Activated T-cell treated with anti-CD3 and anti-CD28 coated beads, Interleukin-2, amount 50 U/mL, for 24 hours (primary cell): Measurements from ENCODE around the gene CAMSAP2.

ENCODE experiments used
- DNase-seq: peaks from one replicate; pipeline ENCODE4 v3.0.0-alpha.2; 2020
- H3K27ac Mint-ChIP-seq: 2 replicates; pipeline ENCODE4 v1.8.0; 2020; ENCODE audit warnings: mild to moderate bottlenecking, mixed read lengths
- H3K27me3 Mint-ChIP-seq: 2 replicates; pipeline ENCODE4 v1.8.0; 2020; ENCODE audit warnings: mixed read lengths
- H3K36me3 Mint-ChIP-seq: 2 replicates; pipeline ENCODE4 v1.8.0; 2020; ENCODE audit warnings: low read depth, mixed read lengths
- H3K4me1 Mint-ChIP-seq: 2 replicates; pipeline ENCODE4 v1.8.0; 2020; ENCODE audit warnings: low read depth, mixed read lengths
- H3K4me3 Mint-ChIP-seq: 2 replicates; pipeline ENCODE4 v1.8.0; 2020; ENCODE audit warnings: mild to moderate bottlenecking, moderate library complexity, mixed read lengths
- H3K9me3 Mint-ChIP-seq: 2 replicates; pipeline ENCODE4 v1.8.0; 2020; ENCODE audit warnings: mixed read lengths

Gene CAMSAP2

DNA sequence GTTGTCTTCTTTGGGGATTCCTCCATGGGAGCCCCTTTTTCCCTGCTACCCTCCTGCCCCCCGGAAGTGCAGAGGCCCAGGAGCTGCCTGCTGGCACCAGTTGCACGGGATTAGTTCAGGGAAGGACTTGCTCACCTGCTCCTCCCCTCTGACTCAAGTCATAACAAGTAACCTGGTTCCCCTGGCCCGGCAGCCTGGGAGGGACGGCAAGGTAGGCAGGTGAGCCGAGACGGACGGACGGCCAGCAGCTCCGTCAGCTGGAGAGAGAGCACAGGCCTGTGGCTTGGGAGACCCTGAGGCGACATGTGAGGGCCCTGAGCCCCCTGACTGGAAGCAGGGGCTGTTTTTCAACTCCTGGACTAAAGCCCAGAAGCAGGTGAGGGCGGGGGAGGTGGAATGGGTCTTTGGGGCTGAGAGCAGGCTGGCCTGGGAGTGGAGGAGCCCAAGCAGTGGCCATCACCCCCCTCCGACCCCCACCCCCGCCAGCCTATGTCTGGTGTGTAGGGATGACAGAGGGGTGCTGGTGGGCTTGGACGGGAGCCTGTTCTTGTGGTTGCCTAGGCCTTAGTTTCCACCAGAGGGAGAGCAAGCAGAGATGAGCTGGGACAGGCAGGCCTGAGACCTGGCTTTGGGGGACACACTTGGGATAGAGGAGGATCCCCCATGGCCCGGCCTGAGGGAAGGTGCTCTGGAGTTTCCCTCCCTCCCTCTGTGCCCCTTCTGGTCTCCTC, 156.2 kb downstream of the CAMSAP2 start, which contains the start of gene INAVA:
Gene INAVA, plus strand, starts transcription at position 189 of the 731 bp plus-strand sequence. CDS start 3,501 bp downstream, outside the sequence.
- peaks cover 81% of the 10 kb centered on the region for H3K27me3 Mint-ChIP-seq
- no peaks in the 10 kb centered on the region for H3K9me3 Mint-ChIP-seq
- peaks cover 21% of the 10 kb centered on the region for H3K4me1 Mint-ChIP-seq
- H3K27ac Mint-ChIP-seq: no peak within 1 kb of the TSS
- H3K4me3 Mint-ChIP-seq: no peak within 1 kb of the TSS
- no peaks in the 10 kb centered on the region for H3K36me3 Mint-ChIP-seq
- DNase-seq: no peak

DNA sequence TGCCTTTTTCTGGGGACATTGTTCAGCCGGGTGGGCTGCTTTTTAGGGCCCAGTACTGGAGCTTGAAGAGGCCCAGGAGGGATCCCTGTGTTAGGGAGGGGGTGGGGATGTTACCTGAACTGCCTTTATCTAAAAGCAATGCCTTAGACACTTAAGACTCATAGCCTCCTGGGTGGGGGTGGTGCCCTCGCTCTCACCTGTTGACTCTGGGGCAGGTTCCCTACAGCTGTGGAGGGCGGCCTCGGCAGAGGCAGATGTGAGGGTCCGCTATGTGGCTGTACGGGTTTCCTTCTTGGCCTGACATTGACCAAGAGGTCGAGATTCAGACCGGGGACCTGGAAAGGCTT, 156.7 kb downstream of the CAMSAP2 start:
- H3K4me1 Mint-ChIP-seq: peaks cover 16% of the 10 kb centered on the region
- H3K9me3 Mint-ChIP-seq: no peaks in the 10 kb centered on the region
- no peaks in the 10 kb centered on the region for H3K36me3 Mint-ChIP-seq
- DNase-seq: no peak
- H3K27ac Mint-ChIP-seq: no peak overlapping the region
- H3K27me3 Mint-ChIP-seq: peaks cover 78% of the 10 kb centered on the region
- H3K4me3 Mint-ChIP-seq: no peak overlapping the region

DNA sequence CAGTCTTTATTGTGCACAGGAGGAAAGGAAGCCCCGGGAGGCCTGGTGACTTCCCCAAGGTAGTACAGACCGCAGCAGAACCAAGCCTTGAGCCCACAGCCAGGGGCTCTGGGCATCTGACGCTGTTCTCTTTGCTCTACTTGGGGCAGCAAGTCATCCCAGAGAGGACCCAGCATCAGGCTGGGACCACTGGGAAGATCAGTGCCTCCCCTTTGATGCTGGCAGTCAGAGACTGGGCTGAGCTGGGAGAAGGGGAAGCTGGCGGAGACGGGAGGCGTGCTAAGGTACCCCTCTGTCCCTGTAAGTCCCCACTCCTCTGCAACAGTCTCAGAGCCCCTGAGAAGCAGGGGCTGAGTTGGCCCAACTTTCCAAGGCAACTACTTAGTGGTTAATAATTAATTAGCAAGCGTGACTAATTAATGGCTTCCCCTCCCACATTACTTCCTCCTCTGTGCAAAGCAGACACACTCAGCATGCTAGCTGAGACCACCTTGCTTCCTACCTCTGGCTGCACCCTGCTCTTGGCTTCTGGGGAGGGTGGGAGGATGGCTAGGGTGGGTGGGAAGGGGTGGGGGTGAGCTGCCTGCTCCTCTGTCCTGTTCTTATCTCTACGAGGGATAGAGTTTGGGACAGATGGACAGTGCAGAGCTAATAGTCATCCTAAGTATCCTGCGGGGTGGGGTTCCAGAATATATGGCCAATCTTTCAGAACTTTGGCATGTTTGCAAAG, 157.3 kb downstream of the CAMSAP2 start:
- Mint-ChIP-seq H3K4me3 (no peak overlapping the region), H3K9me3 (no peaks in the 10 kb centered on the region), H3K4me1 (peaks cover 11% of the 10 kb centered on the region), H3K36me3 (no peaks in the 10 kb centered on the region), H3K27me3 (peaks cover 77% of the 10 kb centered on the region), H3K27ac (no peak overlapping the region)
- DNase-seq: no peak

DNA sequence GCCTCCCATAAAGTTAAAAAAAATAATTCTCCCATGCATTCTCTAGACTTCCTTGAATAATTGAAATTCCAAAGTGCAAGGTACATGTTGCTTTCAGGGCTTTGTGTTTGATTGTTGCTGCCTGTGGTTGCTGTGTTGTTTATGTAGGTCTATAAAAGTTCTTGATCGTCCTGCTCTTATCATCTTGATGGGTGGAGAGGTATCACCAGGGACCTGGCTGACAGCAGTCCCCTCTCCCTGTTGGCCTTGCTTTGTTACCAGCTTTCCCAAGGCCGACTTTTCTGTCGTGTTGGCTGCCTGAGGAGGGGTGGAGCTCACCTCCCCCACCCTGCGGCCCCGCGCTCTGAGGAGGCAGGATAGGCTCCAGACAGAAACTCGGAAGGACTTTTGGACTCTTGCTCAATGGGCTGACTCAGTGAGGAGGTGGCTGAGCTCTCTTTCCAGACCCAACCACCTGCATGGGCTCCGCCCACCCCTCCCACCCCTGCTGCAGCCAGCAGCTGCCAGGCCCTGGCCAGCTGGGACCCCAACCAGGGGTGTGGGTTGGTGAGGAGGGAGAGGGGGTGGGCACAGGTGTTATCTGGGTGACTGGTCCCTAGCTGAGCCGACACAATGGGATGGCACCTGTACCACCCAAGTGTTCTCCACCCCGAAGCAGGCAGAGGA, 158.0 kb downstream of the CAMSAP2 start:
- no peak for DNase-seq
- no peaks in the 10 kb centered on the region for H3K9me3 Mint-ChIP-seq
- no peak overlapping the region for H3K27ac Mint-ChIP-seq
- peaks cover 79% of the 10 kb centered on the region for H3K27me3 Mint-ChIP-seq
- H3K4me3 Mint-ChIP-seq: no peak overlapping the region
- peaks cover 7% of the 10 kb centered on the region for H3K4me1 Mint-ChIP-seq
- no peaks in the 10 kb centered on the region for H3K36me3 Mint-ChIP-seq

DNA sequence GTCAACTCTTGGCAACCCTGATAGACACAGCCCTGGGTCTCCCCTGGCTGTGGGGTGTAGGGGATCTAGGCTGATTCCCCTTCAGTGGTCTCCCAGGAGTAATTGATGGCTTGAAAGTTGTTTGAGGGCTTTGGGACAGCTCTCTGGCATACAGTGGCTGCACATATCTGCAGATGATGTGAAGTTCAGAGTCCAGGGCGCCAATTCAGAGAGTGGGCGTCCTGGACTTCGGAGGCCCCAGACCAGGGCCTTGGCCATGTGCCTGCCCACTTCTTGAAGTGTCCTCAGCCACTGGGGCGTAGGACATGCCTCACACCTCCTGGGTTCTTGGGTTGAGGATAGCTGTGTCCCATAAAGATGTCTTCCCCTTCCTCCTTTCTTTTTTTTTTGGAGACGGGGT, 158.6 kb downstream of the CAMSAP2 start:
- peaks cover under 1% of the 10 kb centered on the region for H3K4me1 Mint-ChIP-seq
- no peak for DNase-seq
- H3K36me3 Mint-ChIP-seq: no peaks in the 10 kb centered on the region
- H3K4me3 Mint-ChIP-seq: no peak overlapping the region
- no peak overlapping the region for H3K27ac Mint-ChIP-seq
- H3K9me3 Mint-ChIP-seq: no peaks in the 10 kb centered on the region
- H3K27me3 Mint-ChIP-seq: peaks cover 79% of the 10 kb centered on the region

DNA sequence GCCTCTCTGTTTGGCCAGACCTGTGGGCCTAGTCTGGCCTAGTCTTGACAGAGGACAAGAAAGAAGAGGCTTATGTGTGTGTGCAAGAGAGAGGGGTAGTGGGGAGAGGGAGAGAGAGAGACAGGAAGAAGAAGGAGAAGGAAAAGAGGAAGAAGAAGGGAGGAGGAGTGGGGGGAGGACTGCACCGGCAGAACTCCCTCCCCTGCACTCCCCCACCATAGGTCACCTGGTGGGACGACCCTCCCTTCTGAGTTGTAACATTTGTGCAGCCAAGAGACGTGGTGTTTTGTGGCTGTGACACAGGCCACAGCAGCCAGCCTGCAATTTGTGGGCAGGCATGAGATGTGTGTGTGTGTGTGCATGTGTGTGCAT, 160.3 kb downstream of the CAMSAP2 start:
- H3K4me1 Mint-ChIP-seq: no peaks in the 10 kb centered on the region
- H3K9me3 Mint-ChIP-seq: no peaks in the 10 kb centered on the region
- H3K27ac Mint-ChIP-seq: no peak overlapping the region
- no peak for DNase-seq
- no peak overlapping the region for H3K4me3 Mint-ChIP-seq
- H3K36me3 Mint-ChIP-seq: no peaks in the 10 kb centered on the region
- H3K27me3 Mint-ChIP-seq: peaks cover 70% of the 10 kb centered on the region

DNA sequence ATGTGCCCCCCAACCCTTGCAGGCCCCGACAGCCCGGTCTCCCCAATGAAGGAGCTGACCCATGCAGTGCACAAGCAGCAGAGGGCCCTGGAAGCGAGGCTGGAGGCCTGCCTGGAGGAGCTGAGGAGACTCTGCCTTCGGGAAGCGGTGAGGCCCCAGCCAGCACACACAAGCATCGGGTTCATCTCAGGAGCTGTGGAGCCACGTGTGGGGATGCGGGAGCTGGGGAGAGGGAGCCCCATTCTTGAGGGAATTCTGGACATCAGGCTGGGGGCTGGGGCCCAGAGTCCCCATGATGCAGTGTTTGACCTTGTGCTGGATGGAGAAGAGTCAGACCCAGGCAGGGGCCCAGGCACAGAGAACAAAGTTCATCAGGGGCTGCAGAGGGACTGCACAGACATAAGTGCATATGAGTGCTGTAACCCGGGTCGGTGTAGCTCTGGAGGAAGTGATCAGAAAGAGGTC, 160.8 kb downstream of the CAMSAP2 start:
- Mint-ChIP-seq H3K4me1 (no peaks in the 10 kb centered on the region), H3K36me3 (no peaks in the 10 kb centered on the region), H3K4me3 (no peak overlapping the region), H3K27me3 (peaks cover 65% of the 10 kb centered on the region), H3K27ac (no peak overlapping the region), H3K9me3 (no peaks in the 10 kb centered on the region)
- no peak for DNase-seq

DNA sequence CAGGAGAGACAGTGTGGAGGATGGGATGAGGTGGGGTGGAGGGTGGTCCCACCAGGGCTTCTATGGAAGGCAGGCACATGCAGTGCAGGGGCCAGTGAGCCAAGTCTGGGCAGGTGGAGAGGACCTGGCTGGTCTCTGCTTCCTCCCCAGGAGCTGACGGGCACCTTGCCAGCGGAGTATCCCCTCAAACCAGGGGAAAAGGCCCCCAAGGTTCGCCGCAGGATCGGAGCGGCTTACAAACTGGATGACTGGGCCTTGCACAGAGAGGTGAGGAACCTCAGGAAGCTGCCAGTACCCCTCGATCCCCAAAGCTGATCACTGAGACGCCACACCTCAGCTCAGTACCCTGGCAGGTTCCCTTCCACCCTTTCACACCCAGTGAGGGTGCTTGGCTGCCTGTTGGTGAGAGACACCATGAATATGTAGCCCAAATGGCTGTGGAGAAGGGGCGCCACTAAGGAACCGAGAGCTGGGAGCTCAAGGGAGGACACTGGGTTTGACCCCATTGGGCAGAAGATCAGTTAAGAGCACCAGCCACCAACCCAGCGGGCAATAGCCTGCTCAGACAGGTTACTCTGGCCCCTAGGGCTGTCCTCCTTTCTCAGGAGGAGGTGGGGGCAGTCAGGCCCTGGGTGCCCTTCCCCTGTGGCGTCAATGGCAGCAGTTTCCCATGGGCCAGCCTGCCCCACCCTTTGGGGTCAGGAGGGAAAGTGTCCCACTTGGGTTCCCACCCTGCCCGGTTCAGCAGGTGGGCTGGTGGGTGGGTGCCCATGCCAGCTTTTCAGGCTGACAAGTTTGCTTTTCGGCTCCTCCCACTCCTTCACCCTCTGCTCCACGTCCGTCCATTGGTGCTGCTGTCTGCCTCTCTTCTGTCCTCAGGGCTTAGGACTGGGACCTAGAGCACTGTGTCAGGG, 161.5 kb downstream of the CAMSAP2 start:
- no peaks in the 10 kb centered on the region for H3K36me3 Mint-ChIP-seq
- H3K27me3 Mint-ChIP-seq: peaks cover 59% of the 10 kb centered on the region
- H3K4me3 Mint-ChIP-seq: no peak overlapping the region
- H3K27ac Mint-ChIP-seq: no peak overlapping the region
- H3K4me1 Mint-ChIP-seq: peaks cover 6% of the 10 kb centered on the region
- H3K9me3 Mint-ChIP-seq: no peaks in the 10 kb centered on the region
- DNase-seq: no peak

DNA sequence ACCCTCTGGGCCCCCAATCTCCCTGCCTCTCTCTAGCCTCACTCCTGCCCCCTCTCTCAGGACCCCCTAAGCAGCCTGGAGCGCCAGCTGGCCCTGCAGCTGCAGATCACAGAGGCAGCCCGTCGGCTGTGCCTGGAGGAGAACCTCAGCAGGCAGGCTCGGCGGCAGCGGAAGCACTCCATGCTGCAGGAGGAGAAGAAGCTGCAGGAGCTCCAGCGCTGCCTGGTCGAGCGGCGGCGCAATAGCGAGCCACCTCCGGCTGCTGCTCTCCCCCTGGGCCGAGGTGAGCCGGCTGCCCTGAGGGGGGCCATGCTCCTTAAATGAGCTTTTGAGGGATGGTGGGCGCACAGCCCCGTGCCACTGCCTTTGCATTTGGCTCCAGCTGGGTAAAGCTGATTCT, 162.2 kb downstream of the CAMSAP2 start:
- DNase-seq: no peak
- Mint-ChIP-seq H3K27ac (no peak overlapping the region), H3K27me3 (peaks cover 57% of the 10 kb centered on the region), H3K36me3 (no peaks in the 10 kb centered on the region), H3K4me1 (peaks cover 11% of the 10 kb centered on the region), H3K9me3 (no peaks in the 10 kb centered on the region), H3K4me3 (no peak overlapping the region)

DNA sequence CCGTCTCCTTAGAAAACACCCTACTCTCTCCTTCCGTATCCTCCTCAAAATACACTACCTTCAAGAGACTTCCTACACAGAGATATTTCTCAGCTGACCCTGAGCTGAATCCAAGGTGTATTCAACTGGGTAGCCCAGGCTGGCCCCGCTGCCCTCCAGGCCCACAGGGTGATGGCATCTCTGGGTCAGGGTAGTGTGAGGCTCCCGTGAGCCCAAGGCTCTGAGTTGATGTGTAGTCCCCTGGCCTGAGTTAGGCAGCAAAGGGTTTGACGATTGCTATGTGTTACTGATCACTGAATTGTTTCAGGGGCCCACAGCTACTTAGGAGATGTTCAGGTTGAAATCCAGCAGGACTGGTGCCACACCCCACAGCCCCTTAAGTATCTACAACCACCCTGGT, 162.7 kb downstream of the CAMSAP2 start:
- Mint-ChIP-seq H3K9me3 (no peaks in the 10 kb centered on the region), H3K4me1 (peaks cover 15% of the 10 kb centered on the region), H3K27ac (no peak overlapping the region), H3K36me3 (no peaks in the 10 kb centered on the region), H3K27me3 (peaks cover 55% of the 10 kb centered on the region), H3K4me3 (no peak overlapping the region)
- DNase-seq: no peak

DNA sequence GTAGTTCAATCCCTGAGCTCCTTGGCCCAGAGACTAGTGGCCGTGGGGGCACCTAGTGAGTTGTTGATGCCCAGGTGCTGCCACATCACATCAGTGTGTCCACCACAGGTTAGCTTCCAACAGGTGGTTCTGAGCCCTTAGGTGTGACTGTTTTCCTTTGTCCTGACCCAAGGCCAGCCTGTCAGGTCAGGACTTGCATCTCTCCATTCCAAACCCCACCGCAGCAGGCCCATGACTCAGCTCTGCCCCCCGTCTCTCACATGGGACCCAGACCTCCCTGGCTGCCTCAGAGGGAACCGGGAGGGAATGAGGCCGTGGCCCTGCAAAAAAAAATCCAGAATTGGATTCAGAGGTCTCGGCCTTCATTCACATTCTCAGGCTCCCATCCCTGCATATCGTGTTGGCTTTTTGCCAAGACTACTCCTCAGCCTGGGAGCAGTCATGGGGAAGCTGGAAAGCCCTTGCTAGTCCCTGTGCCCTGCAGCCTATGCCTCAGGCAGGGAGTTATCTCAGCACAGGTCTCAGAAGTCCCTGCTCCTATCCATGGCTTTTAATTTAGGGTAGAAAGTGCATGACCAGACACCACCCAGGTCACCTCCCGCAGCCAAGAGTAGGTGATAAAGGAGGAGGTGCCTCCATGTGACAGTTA, 163.2 kb downstream of the CAMSAP2 start:
- H3K27me3 Mint-ChIP-seq: peaks cover 57% of the 10 kb centered on the region
- H3K9me3 Mint-ChIP-seq: no peaks in the 10 kb centered on the region
- H3K27ac Mint-ChIP-seq: no peak overlapping the region
- DNase-seq: no peak
- peaks cover 19% of the 10 kb centered on the region for H3K4me1 Mint-ChIP-seq
- no peaks in the 10 kb centered on the region for H3K36me3 Mint-ChIP-seq
- H3K4me3 Mint-ChIP-seq: no peak overlapping the region

DNA sequence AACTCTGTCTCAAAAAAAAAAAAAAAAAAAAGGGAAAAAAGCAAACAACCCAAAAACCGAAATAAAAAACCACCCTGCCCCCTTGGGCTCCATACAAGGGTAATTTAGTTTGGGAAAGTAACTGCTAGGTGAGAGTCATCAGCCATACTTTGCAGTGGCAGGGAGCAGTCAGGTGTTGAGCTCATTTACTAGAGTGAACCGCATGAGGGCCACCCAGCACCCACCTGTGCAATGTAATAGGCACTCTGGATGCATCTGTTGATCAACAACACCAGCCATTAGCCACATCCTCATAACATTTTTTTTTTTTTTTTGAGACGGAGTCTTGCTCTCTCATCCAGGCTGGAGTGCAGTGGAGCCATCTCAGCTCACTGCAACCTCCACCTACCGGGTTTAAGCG, 165.1 kb downstream of the CAMSAP2 start:
- DNase-seq: no peak
- Mint-ChIP-seq H3K36me3 (no peaks in the 10 kb centered on the region), H3K27ac (no peak overlapping the region), H3K4me1 (peaks cover 26% of the 10 kb centered on the region), H3K9me3 (no peaks in the 10 kb centered on the region), H3K27me3 (peaks cover 52% of the 10 kb centered on the region), H3K4me3 (no peak overlapping the region)

DNA sequence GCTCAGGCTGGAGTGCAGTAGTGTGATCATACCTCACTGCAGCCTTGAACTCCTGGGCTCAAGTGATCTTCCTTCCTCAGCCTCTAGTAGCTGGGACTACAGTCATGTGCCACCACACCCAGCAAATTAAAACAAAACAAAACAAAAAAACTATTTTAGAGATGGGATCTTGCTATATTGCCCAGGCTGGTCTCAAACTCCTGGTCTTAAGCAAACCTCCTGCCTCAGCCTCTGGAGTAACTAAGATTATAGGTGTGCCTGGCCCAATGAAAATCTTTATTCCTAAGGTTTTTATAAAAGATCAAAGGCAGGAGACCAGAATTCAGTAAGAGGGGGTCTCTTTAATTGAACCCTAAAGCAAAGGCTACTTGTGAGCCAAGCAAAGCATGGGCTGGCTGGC, 166.1 kb downstream of the CAMSAP2 start:
- no peak for DNase-seq
- no peaks in the 10 kb centered on the region for H3K36me3 Mint-ChIP-seq
- peaks cover 52% of the 10 kb centered on the region for H3K27me3 Mint-ChIP-seq
- H3K9me3 Mint-ChIP-seq: no peaks in the 10 kb centered on the region
- no peak overlapping the region for H3K4me3 Mint-ChIP-seq
- no peak overlapping the region for H3K27ac Mint-ChIP-seq
- H3K4me1 Mint-ChIP-seq: peaks cover 26% of the 10 kb centered on the region
